Kidney (tissue), 14 donors: ENCODE data around the gene RBM26. TPM values are rescaled to one million over a fixed set of nuclear protein-coding genes. Genes with fewer than 3 reads are reported as not detected.

ENCODE experiments used
- DNase-seq, 5 donors: peaks; one replicate each; pipeline ENCODE4 v3.0.0-alpha.2; 2013 to 2020
- FAIRE-seq: peaks from 2 replicates; lab custom pipeline; 2012; peaks lifted over from hg19 to GRCh38; lab: Jason Lieb, UNC
- H3K27ac ChIP-seq, 2 donors: one replicate each; pipeline ENCODE4 v1.7.0; 2013; ENCODE audit warnings: low read depth in 2 of 2, low read length in 2 of 2, inconsistent platforms in 1 of 2
- H3K27me3 ChIP-seq: one replicate; pipeline ENCODE4 v1.7.1; 2013; ENCODE audit warnings: low read length, inconsistent platforms; ENCODE audit not compliant: control insufficient read depth, insufficient read depth
- H3K36me3 ChIP-seq, 3 donors: one replicate each; pipeline versions ENCODE4 v1.7.0 to v1.7.1; 2013; ENCODE audit warnings: low read length in 3 of 3, control low read depth in 1 of 3, inconsistent platforms in 1 of 3; ENCODE audit not compliant: insufficient read depth in 3 of 3, control insufficient read depth in 2 of 3
- H3K4me1 ChIP-seq, 3 donors: one replicate each; pipeline versions ENCODE4 v1.7.0 to v1.7.1; 2013; ENCODE audit warnings: low read length in 3 of 3, inconsistent platforms in 1 of 3, low read depth in 1 of 3; ENCODE audit not compliant: control insufficient read depth in 2 of 3, insufficient read depth in 2 of 3
- H3K4me3 ChIP-seq, 3 donors: one replicate each; pipeline versions ENCODE4 v1.7.0 to v1.8.1; 2013; ENCODE audit warnings: low read length in 3 of 3, control low read depth in 1 of 3, inconsistent platforms in 1 of 3
- H3K9ac ChIP-seq, 3 donors: one replicate each; pipeline versions ENCODE4 v1.7.0 to v1.7.1; 2013; ENCODE audit warnings: low read length in 3 of 3, control low read depth in 1 of 3, inconsistent platforms in 1 of 3
- H3K9me3 ChIP-seq, 3 donors: one replicate each; pipeline versions ENCODE4 v1.7.0 to v1.7.1; 2013; ENCODE audit warnings: low read length in 3 of 3, control low read depth in 1 of 3, inconsistent platforms in 1 of 3; ENCODE audit not compliant: control insufficient read depth in 2 of 3, insufficient read depth in 1 of 3
- intact Hi-C: fragments of 100-400 bp; cut with DNase I; formaldehyde crosslinking; loops from one replicate; pipeline ENCODE4 v1.11.1; 2022
- polyA plus RNA-seq: library from polyadenylated mRNA; stranded (reverse); fragments of 350-450 nt; fragmentation: Illumina TruSeq; extraction: RNeasy Lipid Tissue Mini Kit (QIAGEN cat#74804); gene quantifications from one replicate; pipeline ENCODE4 v1.2.3, GENCODE V29; 2014; ENCODE audit warnings: low read depth, low replicate concordance; ENCODE audit not compliant: insufficient read depth
- total RNA-seq: library from RNA; stranded (reverse); fragmentation: NEBNext Ultra II Directional; extraction: Animal tissue kit (Norgen Biotek cat#: 25700); gene quantifications from one replicate; pipeline ENCODE4 v1.2.1, GENCODE V29; 2021
- TF ChIP-seq, protein P1 (sequence below): IDR thresholded peaks from 3 replicates; pipeline ENCODE4 v1.5.1; 2012; ENCODE audit warnings: mild to moderate bottlenecking, moderate library complexity, borderline replicate concordance; ENCODE audit not compliant: insufficient read depth; ENCODE audit errors: extremely low read depth
- donor health status: control.
- donor health status: control.
- donor health status: control.
- donor health status: control.
- donor health status: control.
- donor health status: DM: yes; HTN: yes; CAD: no.
- donor health status: Normal renal cell carcinoma (clear cell type).

The RBM26 gene
- total and polyA plus RNA-seq, 2 donors from 2014 or later = 14.5 to 39.2 TPM

DNA sequence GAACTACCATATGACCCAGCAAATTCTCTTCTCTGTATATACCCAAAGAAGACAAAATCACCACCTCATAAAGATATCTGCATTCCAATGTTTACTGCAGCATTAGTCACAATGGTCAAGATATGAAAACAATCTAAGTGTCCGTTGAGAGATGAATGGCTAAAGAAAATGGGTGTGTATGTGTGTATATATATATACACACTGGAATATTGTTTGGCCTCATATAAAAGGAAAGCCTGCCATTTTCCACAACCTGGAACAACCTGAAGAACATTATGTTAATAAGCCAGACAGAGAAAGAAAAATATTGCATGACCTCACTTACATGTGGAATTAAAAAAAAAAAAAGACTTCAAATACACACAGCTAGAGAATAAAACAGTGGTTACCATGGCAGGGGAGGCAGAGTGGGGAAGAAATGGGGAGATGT, 29.5 kb upstream of the RBM26 start:
- H3K4me1 ChIP-seq = no peaks in the 10 kb centered on the region
- no peaks in the 10 kb centered on the region for H3K27me3 ChIP-seq
- no peak for DNase-seq
- H3K4me3 ChIP-seq = no peak overlapping the region
- FAIRE-seq = no peak
- TF ChIP-seq, protein P1, sequence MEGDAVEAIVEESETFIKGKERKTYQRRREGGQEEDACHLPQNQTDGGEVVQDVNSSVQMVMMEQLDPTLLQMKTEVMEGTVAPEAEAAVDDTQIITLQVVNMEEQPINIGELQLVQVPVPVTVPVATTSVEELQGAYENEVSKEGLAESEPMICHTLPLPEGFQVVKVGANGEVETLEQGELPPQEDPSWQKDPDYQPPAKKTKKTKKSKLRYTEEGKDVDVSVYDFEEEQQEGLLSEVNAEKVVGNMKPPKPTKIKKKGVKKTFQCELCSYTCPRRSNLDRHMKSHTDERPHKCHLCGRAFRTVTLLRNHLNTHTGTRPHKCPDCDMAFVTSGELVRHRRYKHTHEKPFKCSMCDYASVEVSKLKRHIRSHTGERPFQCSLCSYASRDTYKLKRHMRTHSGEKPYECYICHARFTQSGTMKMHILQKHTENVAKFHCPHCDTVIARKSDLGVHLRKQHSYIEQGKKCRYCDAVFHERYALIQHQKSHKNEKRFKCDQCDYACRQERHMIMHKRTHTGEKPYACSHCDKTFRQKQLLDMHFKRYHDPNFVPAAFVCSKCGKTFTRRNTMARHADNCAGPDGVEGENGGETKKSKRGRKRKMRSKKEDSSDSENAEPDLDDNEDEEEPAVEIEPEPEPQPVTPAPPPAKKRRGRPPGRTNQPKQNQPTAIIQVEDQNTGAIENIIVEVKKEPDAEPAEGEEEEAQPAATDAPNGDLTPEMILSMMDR = no peak
- intact Hi-C loops = no loop called here
- no peak overlapping the region for H3K9ac ChIP-seq
- H3K36me3 ChIP-seq = no peaks in the 10 kb centered on the region
- no peak overlapping the region for H3K27ac ChIP-seq
- H3K9me3 ChIP-seq = no peaks in the 10 kb centered on the region

DNA sequence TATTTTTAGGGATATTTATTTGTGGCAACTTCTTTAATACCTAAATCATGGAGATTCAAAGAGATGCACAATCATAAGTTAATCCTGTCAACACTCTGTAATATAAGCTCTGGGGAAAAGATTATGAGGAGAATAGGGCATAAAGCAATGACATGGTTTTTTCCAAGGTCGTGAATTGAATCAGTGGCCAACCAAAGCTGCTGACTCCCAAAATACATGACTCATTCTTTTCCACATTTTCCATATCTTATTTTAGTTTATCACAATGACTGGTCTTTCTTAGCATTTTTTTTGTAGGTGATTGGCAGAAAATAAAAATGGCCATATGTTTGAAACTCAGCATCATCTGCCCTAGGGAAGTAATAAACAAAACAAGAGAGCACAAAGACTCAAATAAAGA, 28.5 kb upstream of the RBM26 start:
- H3K27ac ChIP-seq = no peak overlapping the region
- TF ChIP-seq, protein P1 = no peak
- no peaks in the 10 kb centered on the region for H3K27me3 ChIP-seq
- no peak overlapping the region for H3K4me3 ChIP-seq
- no peaks in the 10 kb centered on the region for H3K9me3 ChIP-seq
- no peaks in the 10 kb centered on the region for H3K4me1 ChIP-seq
- intact Hi-C loops = no loop called here
- FAIRE-seq = no peak
- H3K9ac ChIP-seq = no peak overlapping the region
- no peak for DNase-seq
- no peaks in the 10 kb centered on the region for H3K36me3 ChIP-seq

DNA sequence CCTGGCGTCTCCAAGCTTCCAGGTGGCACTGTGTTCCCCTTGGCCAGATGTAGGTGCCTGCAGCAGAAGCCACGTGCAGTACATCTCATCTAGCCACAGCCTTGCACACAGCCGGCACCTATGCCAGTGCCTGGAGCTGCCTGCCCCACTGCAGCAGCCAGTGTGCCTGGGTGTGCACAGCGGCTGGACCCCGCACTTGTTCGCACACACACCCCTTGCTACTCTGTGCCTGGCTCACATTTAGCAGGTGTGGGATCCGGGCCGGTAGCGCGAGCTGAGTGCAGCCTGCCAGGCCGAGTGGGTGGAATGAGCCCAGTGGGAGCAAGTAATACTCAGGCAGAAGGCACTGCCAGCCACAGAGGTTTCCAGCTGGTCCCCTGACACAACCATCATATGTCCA, 26.9 kb upstream of the RBM26 start:
- H3K9ac ChIP-seq = no peak overlapping the region
- no peak for FAIRE-seq
- TF ChIP-seq, protein P1 = no peak
- H3K4me1 ChIP-seq = no peaks in the 10 kb centered on the region
- H3K36me3 ChIP-seq = no peaks in the 10 kb centered on the region
- H3K9me3 ChIP-seq = no peaks in the 10 kb centered on the region
- no peak for DNase-seq
- H3K27me3 ChIP-seq = no peaks in the 10 kb centered on the region
- H3K27ac ChIP-seq = no peak overlapping the region
- H3K4me3 ChIP-seq = no peak overlapping the region
- intact Hi-C loops = no loop called here

DNA sequence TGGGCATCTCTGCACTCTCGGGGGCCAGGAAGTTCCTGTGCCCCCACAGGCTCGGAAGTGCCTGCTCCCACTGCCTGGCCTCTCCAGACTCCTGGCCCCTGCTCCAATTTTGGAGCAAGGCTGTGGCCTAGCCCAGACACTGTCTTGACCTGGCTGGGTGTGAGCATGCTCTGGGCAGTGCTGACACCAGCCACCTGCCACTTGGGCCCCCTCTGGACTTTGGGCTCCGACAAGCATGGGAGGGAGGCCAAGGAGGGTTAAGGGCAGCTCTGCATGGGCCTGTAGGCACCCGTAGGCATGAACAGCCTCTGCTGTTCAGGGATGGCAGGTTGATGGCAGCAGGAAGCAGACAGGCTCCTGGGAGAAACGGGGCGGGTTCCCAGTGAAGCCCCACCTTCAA, 26.0 kb upstream of the RBM26 start:
- H3K27me3 ChIP-seq = no peaks in the 10 kb centered on the region
- no peak overlapping the region for H3K9ac ChIP-seq
- DNase-seq = no peak
- H3K9me3 ChIP-seq = no peaks in the 10 kb centered on the region
- H3K4me1 ChIP-seq = no peaks in the 10 kb centered on the region
- no peak overlapping the region for H3K4me3 ChIP-seq
- no peaks in the 10 kb centered on the region for H3K36me3 ChIP-seq
- intact Hi-C loops = no loop called here
- TF ChIP-seq, protein P1 = no peak
- FAIRE-seq = no peak
- H3K27ac ChIP-seq = no peak overlapping the region
